Brain microvascular endothelial cell (primary cell): ENCODE data around the gene AXL.

Source experiments
- DNase-seq: peaks from one replicate; pipeline ENCODE4 v3.0.0-alpha.2; 2020
- H3K27ac ChIP-seq: fragments of 250-450 bp; sonication (Bioruptor Pico); 2 replicates; pipeline ENCODE4 v1.5.1; 2020; ENCODE audit warnings: mild to moderate bottlenecking, moderate library complexity
- H3K27me3 ChIP-seq: fragments of 250-450 bp; sonication (Bioruptor Pico); replicated peaks from 2 replicates; pipeline ENCODE4 v1.5.1; 2020; ENCODE audit warnings: mild to moderate bottlenecking
- H3K36me3 ChIP-seq: fragments of 250-450 bp; sonication (Bioruptor Pico); replicated peaks from 2 replicates; pipeline ENCODE4 v1.5.1; 2020; ENCODE audit warnings: mild to moderate bottlenecking
- H3K4me3 ChIP-seq: 2 replicates; pipeline ENCODE4 v1.5.1; 2011; ENCODE audit warnings: low read depth, mild to moderate bottlenecking, control low read depth, low read length, moderate library complexity
- CTCF ChIP-seq: IDR thresholded peaks from 2 replicates; pipeline ENCODE4 v1.5.1; 2011; ENCODE audit warnings: low read depth, mild to moderate bottlenecking, moderate library complexity, low read length, control low read depth, inconsistent platforms; ENCODE audit errors: missing control alignments
- in situ Hi-C: cut with HindIII; loops from 2 replicates; pipeline ENCODE4 v1.10.0; 2017; ENCODE audit warnings: low sequenced_read_pairs, low pct_ligation_motif_present

AXL gene

GRCh38 chr19:41299046-41299754 is 80.2 kb downstream of the AXL start:
- H3K4me3 ChIP-seq = no peak overlapping the region
- TF ChIP-seq CTCF = no peak
- peaks cover 89% of the 10 kb centered on the region for H3K36me3 ChIP-seq
- in situ Hi-C loops = no loop called here
- DNase-seq = no peak
- no peaks in the 10 kb centered on the region for H3K27me3 ChIP-seq
- peak overlapping the region; percentile 83 for H3K27ac ChIP-seq

GRCh38 chr19:41299755-41300089 is 80.7 kb downstream of the AXL start:
- H3K27me3 ChIP-seq = no peaks in the 10 kb centered on the region
- peak; percentile 78 for DNase-seq
- in situ Hi-C loops = no loop called here
- H3K27ac ChIP-seq = peak overlapping the region; percentile 83
- no peak for TF ChIP-seq CTCF
- H3K36me3 ChIP-seq = peaks cover 89% of the 10 kb centered on the region
- H3K4me3 ChIP-seq = no peak overlapping the region

GRCh38 chr19:41300555-41300954 is 81.5 kb downstream of the AXL start:
- in situ Hi-C loops = no loop called here
- H3K36me3 ChIP-seq = peaks cover 88% of the 10 kb centered on the region
- H3K27ac ChIP-seq = no peak overlapping the region
- no peak for DNase-seq
- H3K4me3 ChIP-seq = no peak overlapping the region
- H3K27me3 ChIP-seq = no peaks in the 10 kb centered on the region
- TF ChIP-seq CTCF = no peak

- no peak overlapping the region for H3K4me3 ChIP-seq
Observed at GRCh38 chr19:41302624-41303351, 83.8 kb downstream of the AXL start.

GRCh38 chr19:41303954-41304353 is 84.9 kb downstream of the AXL start:
- in situ Hi-C loops = no loop called here
- Histone ChIP-seq H3K27ac (no peak overlapping the region), H3K36me3 (peaks cover 78% of the 10 kb centered on the region), H3K4me3 (no peak overlapping the region), H3K27me3 (no peaks in the 10 kb centered on the region)
- TF ChIP-seq CTCF = no peak
- DNase-seq = no peak

More at GRCh38 chr19:41302624-41303351, 83.8 kb downstream of the AXL start:
- Histone ChIP-seq H3K36me3 (peaks cover 83% of the 10 kb centered on the region), H3K27ac (no peak overlapping the region), H3K27me3 (no peaks in the 10 kb centered on the region)
- TF ChIP-seq CTCF = no peak
- in situ Hi-C loops = no loop called here
- DNase-seq = no peak
